ENCODE data around the gene AVPR1A.
"Not testable (repeated sequence)": the region's sequence is repeated elsewhere in the genome, so short reads cannot be mapped to it uniquely, and the experiment has no call there.

GRCh38 chr12:63167741-63168140 is 16.7 kb upstream of the AVPR1A start:
- TF ChIP-seq CTCF, POLR2A (IDR thresholded peaks at IDR 0.05): not testable (repeated sequence)
